ENCODE data around the gene COMMD1.
"Not testable (repeated sequence)": the region's sequence is repeated elsewhere in the genome, so short reads cannot be mapped to it uniquely, and the experiment has no call there.

COMMD1 gene

GRCh38 chr2:61998426-61998825, 93.0 kb downstream of the COMMD1 start:
- DNase-seq (ENCODE audit: low read depth) = no peak
- TF ChIP-seq, protein P1, sequence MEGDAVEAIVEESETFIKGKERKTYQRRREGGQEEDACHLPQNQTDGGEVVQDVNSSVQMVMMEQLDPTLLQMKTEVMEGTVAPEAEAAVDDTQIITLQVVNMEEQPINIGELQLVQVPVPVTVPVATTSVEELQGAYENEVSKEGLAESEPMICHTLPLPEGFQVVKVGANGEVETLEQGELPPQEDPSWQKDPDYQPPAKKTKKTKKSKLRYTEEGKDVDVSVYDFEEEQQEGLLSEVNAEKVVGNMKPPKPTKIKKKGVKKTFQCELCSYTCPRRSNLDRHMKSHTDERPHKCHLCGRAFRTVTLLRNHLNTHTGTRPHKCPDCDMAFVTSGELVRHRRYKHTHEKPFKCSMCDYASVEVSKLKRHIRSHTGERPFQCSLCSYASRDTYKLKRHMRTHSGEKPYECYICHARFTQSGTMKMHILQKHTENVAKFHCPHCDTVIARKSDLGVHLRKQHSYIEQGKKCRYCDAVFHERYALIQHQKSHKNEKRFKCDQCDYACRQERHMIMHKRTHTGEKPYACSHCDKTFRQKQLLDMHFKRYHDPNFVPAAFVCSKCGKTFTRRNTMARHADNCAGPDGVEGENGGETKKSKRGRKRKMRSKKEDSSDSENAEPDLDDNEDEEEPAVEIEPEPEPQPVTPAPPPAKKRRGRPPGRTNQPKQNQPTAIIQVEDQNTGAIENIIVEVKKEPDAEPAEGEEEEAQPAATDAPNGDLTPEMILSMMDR (IDR thresholded peaks at IDR 0.05; ENCODE audit: low read depth, low read length, missing control alignments) = no peak
- H3K4me3 ChIP-seq (ENCODE audit: low read depth, low read length) = no peak overlapping the region

GRCh38 chr2:62000538-62000937, 95.1 kb downstream of the COMMD1 start:
- TF ChIP-seq, protein P1 (IDR thresholded peaks at IDR 0.05; ENCODE audit: low read depth, low read length, missing control alignments) = no peak
- no peak overlapping the region for H3K4me3 ChIP-seq (ENCODE audit: low read depth, low read length)
- DNase-seq (ENCODE audit: low read depth) = no peak

DNA sequence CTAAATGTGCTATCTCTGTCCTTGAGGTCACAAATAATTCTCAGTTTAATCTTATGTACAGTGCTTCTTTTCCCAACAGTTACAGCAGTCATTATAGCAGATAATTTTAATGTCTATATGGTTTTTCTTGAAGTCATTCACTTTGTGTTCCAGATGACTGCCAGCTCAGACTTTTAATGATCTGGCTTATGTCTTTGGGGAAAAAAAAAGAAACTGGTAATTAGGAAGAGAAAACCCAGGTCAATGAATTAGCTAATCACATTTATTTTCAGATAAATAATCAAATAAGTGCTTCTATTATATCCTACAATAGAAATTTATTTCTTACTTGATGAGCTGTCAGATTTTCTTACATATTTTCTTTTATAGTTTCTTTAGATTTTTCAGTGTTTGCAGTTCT, 96.0 kb downstream of the COMMD1 start:
- no peak for DNase-seq (ENCODE audit: low read depth)

GRCh38 chr2:62004428-62004827, 99.0 kb downstream of the COMMD1 start:
- DNase-seq (ENCODE audit: low read depth); H3K4me3 ChIP-seq (ENCODE audit: low read depth, low read length): not testable (repeated sequence)

More for the DNA sequence above, 96.0 kb downstream of the COMMD1 start:
- TF ChIP-seq, protein P1 (IDR thresholded peaks at IDR 0.05; ENCODE audit: low read depth, low read length, missing control alignments) = no peak
- H3K4me3 ChIP-seq (ENCODE audit: low read depth, low read length) = no peak overlapping the region

DNA sequence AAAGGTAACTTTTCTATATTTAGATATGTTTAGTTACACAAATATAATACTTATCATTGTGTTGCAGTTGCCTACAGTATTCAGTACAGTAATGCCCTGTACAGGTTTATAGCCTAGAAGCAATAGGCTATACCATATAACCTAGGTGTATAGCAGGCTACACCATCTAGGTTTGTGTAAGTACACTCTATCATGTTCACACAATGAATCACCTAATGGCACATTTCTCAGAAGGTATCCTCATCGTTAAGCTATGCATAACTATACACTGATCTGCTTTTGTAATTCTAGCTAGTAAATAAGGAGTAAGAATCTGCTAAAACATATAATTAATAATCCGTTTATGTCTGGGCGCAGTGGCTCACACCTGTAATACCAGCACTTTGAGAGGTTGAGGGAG, 102.1 kb downstream of the COMMD1 start:
- H3K4me3 ChIP-seq (ENCODE audit: low read depth, low read length) = no peak overlapping the region
- TF ChIP-seq, protein P1 (IDR thresholded peaks at IDR 0.05; ENCODE audit: low read depth, low read length, missing control alignments) = no peak
- no peak for DNase-seq (ENCODE audit: low read depth)

GRCh38 chr2:62010632-62011256, 105.3 kb downstream of the COMMD1 start:
- no peak overlapping the region for H3K4me3 ChIP-seq (ENCODE audit: low read depth, low read length)
- DNase-seq (ENCODE audit: low read depth) = no peak
- TF ChIP-seq, protein P1 (IDR thresholded peaks at IDR 0.05; ENCODE audit: low read depth, low read length, missing control alignments) = no peak

DNA sequence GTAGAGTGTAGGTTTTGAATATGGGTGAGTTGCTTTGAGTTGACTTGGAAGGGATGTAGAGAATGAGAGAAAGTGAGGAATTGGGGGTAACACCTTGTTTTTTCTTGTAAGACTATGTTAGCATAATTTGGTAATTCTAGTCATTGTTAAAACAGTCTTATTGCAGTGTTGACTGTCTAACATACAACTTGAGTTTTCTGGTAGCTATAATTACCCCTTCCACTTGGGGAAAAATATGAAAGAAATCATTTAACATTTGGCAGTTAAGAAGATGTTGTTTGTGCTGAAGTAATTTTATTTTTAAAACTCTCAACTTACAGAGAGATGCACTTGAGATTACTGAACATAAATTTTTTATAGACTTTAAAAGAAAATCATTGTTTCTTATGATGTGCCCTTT, 108.2 kb downstream of the COMMD1 start:
- no peak for DNase-seq (ENCODE audit: low read depth)
- TF ChIP-seq, protein P1 (IDR thresholded peaks at IDR 0.05; ENCODE audit: low read depth, low read length, missing control alignments) = no peak
- H3K4me3 ChIP-seq (ENCODE audit: low read depth, low read length) = no peak overlapping the region

All from GM12864 (cell line).